ENCODE results near the gene APOBEC2. TPM values are rescaled to one million over a fixed set of nuclear protein-coding genes. Genes with fewer than 3 reads are reported as not detected.
A peak's percentile ranks its signal among the peaks of the same experiment; 100 is the strongest.

Gene APOBEC2
- total RNA-seq, 1 experiment from 2014 or later, result not detected

DNA sequence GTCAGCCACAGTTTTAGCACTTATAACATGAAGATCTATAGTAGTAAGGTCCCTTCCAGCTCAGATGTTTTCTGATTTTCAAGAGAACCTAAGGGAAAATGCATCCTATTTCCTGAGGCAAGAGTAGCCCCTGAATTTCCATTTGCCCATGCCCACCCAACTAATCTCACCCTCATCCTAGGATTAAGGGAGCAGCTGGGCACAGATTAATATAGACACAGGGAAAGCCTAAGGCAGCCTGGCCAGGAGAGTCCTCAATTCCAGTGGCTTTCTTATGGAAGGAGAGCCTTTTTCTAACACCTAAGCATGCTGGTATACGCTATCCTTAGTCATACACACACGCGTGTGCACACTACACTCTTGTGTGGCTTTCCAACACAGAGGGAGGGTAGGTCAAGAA lies 1.5 kb downstream of the APOBEC2 start:
- TF ChIP-seq, protein P1, sequence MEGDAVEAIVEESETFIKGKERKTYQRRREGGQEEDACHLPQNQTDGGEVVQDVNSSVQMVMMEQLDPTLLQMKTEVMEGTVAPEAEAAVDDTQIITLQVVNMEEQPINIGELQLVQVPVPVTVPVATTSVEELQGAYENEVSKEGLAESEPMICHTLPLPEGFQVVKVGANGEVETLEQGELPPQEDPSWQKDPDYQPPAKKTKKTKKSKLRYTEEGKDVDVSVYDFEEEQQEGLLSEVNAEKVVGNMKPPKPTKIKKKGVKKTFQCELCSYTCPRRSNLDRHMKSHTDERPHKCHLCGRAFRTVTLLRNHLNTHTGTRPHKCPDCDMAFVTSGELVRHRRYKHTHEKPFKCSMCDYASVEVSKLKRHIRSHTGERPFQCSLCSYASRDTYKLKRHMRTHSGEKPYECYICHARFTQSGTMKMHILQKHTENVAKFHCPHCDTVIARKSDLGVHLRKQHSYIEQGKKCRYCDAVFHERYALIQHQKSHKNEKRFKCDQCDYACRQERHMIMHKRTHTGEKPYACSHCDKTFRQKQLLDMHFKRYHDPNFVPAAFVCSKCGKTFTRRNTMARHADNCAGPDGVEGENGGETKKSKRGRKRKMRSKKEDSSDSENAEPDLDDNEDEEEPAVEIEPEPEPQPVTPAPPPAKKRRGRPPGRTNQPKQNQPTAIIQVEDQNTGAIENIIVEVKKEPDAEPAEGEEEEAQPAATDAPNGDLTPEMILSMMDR (IDR thresholded peaks at IDR 0.05; ENCODE audit: unreplicated experiment), result no peak
- H3K4me3 Mint-ChIP-seq (ENCODE audit: low read depth, unreplicated experiment), result no peak overlapping the region
- intact Hi-C loops (cut with micrococcal nuclease; ENCODE audit: unreplicated experiment), result no loop called here
- CTCF ChIA-PET, result interaction anchor here (3.2 kb wide), 1 partner anchor 14 kb away, joined by 16 read pairs; the partner anchor contains the start of gene UNC5CL
- no peaks in the 10 kb centered on the region for H3K36me3 Mint-ChIP-seq (ENCODE audit: insufficient read depth, unreplicated experiment)
- no peak for DNase-seq
- H3K27ac Mint-ChIP-seq (ENCODE audit: unreplicated experiment), result no peak overlapping the region
- H3K9me3 Mint-ChIP-seq (ENCODE audit: low read depth, unreplicated experiment), result no peaks in the 10 kb centered on the region
- BruUV-seq (replicated peaks), result no TSS peak
- H3K4me1 Mint-ChIP-seq (ENCODE audit: low read depth, unreplicated experiment), result peaks cover 20% of the 10 kb centered on the region
- no peaks in the 10 kb centered on the region for H3K27me3 Mint-ChIP-seq (ENCODE audit: unreplicated experiment)

DNA sequence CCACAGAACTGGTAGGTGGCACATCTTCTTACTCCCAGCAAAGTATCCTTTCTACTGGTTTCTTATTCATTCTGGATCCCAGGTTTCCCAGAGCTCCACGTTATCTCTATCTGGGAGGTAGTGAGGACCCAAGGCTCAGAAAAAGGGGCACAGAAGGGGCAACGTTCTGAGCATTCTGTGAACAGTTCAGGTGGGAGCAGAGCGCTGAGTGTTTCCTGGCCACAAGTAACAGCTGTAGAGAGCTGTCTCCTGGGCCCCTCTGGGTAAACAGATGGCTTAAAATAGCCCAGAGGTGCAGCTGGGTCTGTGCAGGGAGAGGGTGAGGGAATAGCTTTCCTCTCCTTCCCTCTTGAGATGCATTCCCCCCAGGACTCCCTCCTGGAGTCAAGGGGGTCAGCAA lies 2.1 kb downstream of the APOBEC2 start:
- no peaks in the 10 kb centered on the region for H3K27me3 Mint-ChIP-seq (ENCODE audit: unreplicated experiment)
- intact Hi-C loops (cut with micrococcal nuclease; ENCODE audit: unreplicated experiment), result no loop called here
- no peaks in the 10 kb centered on the region for H3K9me3 Mint-ChIP-seq (ENCODE audit: low read depth, unreplicated experiment)
- no peak overlapping the region for H3K4me3 Mint-ChIP-seq (ENCODE audit: low read depth, unreplicated experiment)
- no peak for DNase-seq
- BruUV-seq (replicated peaks), result no TSS peak
- no peaks in the 10 kb centered on the region for H3K36me3 Mint-ChIP-seq (ENCODE audit: insufficient read depth, unreplicated experiment)
- TF ChIP-seq, protein P1 (IDR thresholded peaks at IDR 0.05; ENCODE audit: unreplicated experiment), result no peak
- no peak overlapping the region for H3K27ac Mint-ChIP-seq (ENCODE audit: unreplicated experiment)
- CTCF ChIA-PET, result interaction anchor here (1.0 to 3.2 kb wide), 2 partner anchors 9 to 15 kb away, joined by 3 to 16 read pairs; partner anchors contain the start of gene UNC5CL
- H3K4me1 Mint-ChIP-seq (ENCODE audit: low read depth, unreplicated experiment), result peaks cover 20% of the 10 kb centered on the region

DNA sequence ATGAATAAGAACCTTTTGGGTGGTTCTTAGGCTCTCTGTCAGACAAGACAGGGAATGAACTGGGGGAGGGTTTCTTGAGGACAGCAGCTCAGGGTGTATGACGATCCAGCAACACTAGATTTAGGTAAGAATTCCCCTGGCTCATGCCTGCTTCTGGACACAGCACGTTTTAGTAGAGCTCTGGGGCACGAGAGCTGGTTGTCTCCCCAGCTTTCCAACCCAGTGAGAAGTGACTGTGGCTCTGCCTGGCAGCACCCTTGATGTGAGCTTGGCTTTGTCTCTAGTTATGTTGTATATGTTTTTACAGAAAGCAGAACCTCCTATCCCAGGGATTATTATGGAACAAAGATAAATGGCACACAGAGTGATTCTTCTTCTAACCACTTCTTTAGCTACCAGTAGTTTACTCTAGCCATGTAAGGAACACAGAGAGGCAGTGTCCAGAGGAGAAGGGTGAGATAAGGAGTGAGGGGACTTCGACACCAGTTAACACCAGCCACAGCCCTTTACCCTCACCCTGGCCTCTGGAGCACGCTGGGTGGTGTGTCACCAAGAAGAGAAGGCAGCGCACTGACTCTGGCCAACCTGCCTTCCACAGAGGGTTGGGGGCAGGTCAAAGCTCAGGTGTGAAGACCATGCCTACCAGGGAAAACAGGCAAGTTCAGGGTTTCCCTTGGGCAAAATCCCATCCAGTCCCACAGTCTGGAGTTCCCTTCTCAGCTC lies 3.9 kb downstream of the APOBEC2 start:
- TF ChIP-seq, protein P1 (IDR thresholded peaks at IDR 0.05; ENCODE audit: unreplicated experiment), result no peak
- peak overlapping the region; percentile 45 for H3K27ac Mint-ChIP-seq (ENCODE audit: unreplicated experiment)
- no peaks in the 10 kb centered on the region for H3K27me3 Mint-ChIP-seq (ENCODE audit: unreplicated experiment)
- peaks cover 20% of the 10 kb centered on the region for H3K4me1 Mint-ChIP-seq (ENCODE audit: low read depth, unreplicated experiment)
- H3K9me3 Mint-ChIP-seq (ENCODE audit: low read depth, unreplicated experiment), result no peaks in the 10 kb centered on the region
- no peak for DNase-seq
- CTCF ChIA-PET, result interaction anchor here (0.8 to 3.2 kb wide), 2 partner anchors 17 to 637 kb away, joined by 3 to 16 read pairs; partner anchors contain the start of gene UNC5CL
- H3K4me3 Mint-ChIP-seq (ENCODE audit: low read depth, unreplicated experiment), result no peak overlapping the region
- intact Hi-C loops (cut with micrococcal nuclease; ENCODE audit: unreplicated experiment), result no loop called here
- no TSS peak for BruUV-seq (replicated peaks)
- no peaks in the 10 kb centered on the region for H3K36me3 Mint-ChIP-seq (ENCODE audit: insufficient read depth, unreplicated experiment)

DNA sequence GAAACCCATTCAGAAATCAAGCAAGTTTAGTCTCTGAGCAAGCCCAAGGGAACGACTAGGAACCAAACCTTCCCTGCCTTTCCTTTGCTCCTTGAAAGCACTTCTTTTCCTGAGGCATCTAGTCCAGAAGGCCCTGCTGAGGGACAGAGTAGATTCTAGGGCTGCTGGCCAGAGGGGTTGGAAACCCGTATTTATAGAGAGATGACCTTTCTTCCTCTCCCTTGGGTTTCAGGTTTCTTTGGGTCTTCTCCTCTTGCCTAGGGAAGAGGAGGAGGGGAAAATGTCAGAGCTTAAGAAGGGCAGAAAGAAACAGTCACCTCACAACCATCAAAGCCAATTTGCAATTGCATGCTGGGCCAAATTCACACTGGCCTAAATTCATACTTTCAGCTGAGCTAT lies 5.8 kb downstream of the APOBEC2 start:
- Mint-ChIP-seq H3K9me3 (ENCODE audit: low read depth, unreplicated experiment) (no peaks in the 10 kb centered on the region), H3K36me3 (ENCODE audit: insufficient read depth, unreplicated experiment) (peaks cover 6% of the 10 kb centered on the region), H3K27ac (ENCODE audit: unreplicated experiment) (peak overlapping the region; percentile 36), H3K4me1 (ENCODE audit: low read depth, unreplicated experiment) (peaks cover 27% of the 10 kb centered on the region), H3K27me3 (ENCODE audit: unreplicated experiment) (no peaks in the 10 kb centered on the region), H3K4me3 (ENCODE audit: low read depth, unreplicated experiment) (no peak overlapping the region)
- intact Hi-C loops (cut with micrococcal nuclease; ENCODE audit: unreplicated experiment), result no loop called here
- no peak for DNase-seq
- CTCF ChIA-PET, result interaction anchor here (0.7 to 0.8 kb wide), 2 partner anchors 20 to 152 kb away, joined by 3 to 4 read pairs; partner anchors contain the start of gene UNC5CL
- TF ChIP-seq, protein P1 (IDR thresholded peaks at IDR 0.05; ENCODE audit: unreplicated experiment), result no peak
- no TSS peak for BruUV-seq (replicated peaks)

All from Calu3 (cell line).